Progenitor cell of endocrine pancreas (in vitro differentiated cells): ENCODE measurements around the gene MMEL1. TPM values are rescaled to one million over a fixed set of nuclear protein-coding genes. Genes with fewer than 3 reads are reported as not detected.

Experiments used
- DNase-seq: peaks from one replicate; pipeline ENCODE4 v3.0.0; 2021; ENCODE audit warnings: low spot score; ENCODE audit not compliant: unreplicated experiment
- H3K27ac Mint-ChIP-seq: 2 replicates; pipeline ENCODE4 v1.8.0; 2021; ENCODE audit warnings: mild to moderate bottlenecking, moderate library complexity, mixed read lengths
- H3K27me3 Mint-ChIP-seq: 2 replicates; pipeline ENCODE4 v1.8.0; 2021; ENCODE audit warnings: mixed read lengths
- H3K36me3 Mint-ChIP-seq: 2 replicates; pipeline ENCODE4 v1.8.0; 2022; ENCODE audit warnings: mixed read lengths; ENCODE audit not compliant: insufficient read depth
- H3K4me1 Mint-ChIP-seq: 2 replicates; pipeline ENCODE4 v1.8.0; 2021; ENCODE audit warnings: low read depth, mixed read lengths
- H3K4me3 Mint-ChIP-seq: 2 replicates; pipeline ENCODE4 v1.8.0; 2021; ENCODE audit warnings: low read depth, mild to moderate bottlenecking, moderate library complexity, mixed read lengths
- H3K9me3 Mint-ChIP-seq: 2 replicates; pipeline ENCODE4 v1.8.0; 2021; ENCODE audit warnings: low read depth, mixed read lengths
- total RNA-seq: library from RNA; stranded (reverse); gene quantifications from 2 replicates; pipeline ENCODE4 v1.2.1, GENCODE V29; 2021
- TF ChIP-seq, protein P1 (sequence below): fragments of 200-600 bp; sonication (generic); IDR thresholded peaks from one replicate; pipeline ENCODE4 v1.5.0; 2021; ENCODE audit warnings: antibody characterized with exemption, mild to moderate bottlenecking; ENCODE audit not compliant: unreplicated experiment

Gene MMEL1
- total RNA-seq, 1 donor from 2014 or later = 0.93 TPM

DNA sequence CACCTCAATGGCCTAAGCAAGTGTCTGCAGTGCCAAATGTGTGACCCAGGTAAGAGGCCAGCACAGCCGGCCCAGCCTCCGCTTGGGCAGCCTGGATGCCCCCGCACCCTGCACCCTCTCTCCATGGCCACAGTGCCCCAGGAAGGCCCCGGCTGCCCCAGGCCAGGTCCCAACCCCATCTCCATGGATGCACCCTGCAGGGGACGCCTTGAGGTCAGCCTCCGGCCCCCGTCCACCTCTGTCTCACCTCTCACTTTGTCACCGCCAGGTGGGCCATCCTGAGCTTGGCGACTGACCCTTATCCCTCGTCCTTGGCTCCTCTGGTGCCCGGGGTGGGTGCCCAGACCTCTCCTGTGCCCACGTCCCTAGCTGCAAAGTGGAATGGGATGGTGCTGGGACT, 74.4 kb downstream of the MMEL1 start:
- no peak for DNase-seq
- TF ChIP-seq, protein P1, sequence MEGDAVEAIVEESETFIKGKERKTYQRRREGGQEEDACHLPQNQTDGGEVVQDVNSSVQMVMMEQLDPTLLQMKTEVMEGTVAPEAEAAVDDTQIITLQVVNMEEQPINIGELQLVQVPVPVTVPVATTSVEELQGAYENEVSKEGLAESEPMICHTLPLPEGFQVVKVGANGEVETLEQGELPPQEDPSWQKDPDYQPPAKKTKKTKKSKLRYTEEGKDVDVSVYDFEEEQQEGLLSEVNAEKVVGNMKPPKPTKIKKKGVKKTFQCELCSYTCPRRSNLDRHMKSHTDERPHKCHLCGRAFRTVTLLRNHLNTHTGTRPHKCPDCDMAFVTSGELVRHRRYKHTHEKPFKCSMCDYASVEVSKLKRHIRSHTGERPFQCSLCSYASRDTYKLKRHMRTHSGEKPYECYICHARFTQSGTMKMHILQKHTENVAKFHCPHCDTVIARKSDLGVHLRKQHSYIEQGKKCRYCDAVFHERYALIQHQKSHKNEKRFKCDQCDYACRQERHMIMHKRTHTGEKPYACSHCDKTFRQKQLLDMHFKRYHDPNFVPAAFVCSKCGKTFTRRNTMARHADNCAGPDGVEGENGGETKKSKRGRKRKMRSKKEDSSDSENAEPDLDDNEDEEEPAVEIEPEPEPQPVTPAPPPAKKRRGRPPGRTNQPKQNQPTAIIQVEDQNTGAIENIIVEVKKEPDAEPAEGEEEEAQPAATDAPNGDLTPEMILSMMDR = no peak
- Mint-ChIP-seq H3K27me3 (peaks cover 7% of the 10 kb centered on the region), H3K9me3 (no peaks in the 10 kb centered on the region), H3K27ac (no peak overlapping the region), H3K4me3 (no peak overlapping the region), H3K36me3 (no peaks in the 10 kb centered on the region), H3K4me1 (peaks cover 8% of the 10 kb centered on the region)

DNA sequence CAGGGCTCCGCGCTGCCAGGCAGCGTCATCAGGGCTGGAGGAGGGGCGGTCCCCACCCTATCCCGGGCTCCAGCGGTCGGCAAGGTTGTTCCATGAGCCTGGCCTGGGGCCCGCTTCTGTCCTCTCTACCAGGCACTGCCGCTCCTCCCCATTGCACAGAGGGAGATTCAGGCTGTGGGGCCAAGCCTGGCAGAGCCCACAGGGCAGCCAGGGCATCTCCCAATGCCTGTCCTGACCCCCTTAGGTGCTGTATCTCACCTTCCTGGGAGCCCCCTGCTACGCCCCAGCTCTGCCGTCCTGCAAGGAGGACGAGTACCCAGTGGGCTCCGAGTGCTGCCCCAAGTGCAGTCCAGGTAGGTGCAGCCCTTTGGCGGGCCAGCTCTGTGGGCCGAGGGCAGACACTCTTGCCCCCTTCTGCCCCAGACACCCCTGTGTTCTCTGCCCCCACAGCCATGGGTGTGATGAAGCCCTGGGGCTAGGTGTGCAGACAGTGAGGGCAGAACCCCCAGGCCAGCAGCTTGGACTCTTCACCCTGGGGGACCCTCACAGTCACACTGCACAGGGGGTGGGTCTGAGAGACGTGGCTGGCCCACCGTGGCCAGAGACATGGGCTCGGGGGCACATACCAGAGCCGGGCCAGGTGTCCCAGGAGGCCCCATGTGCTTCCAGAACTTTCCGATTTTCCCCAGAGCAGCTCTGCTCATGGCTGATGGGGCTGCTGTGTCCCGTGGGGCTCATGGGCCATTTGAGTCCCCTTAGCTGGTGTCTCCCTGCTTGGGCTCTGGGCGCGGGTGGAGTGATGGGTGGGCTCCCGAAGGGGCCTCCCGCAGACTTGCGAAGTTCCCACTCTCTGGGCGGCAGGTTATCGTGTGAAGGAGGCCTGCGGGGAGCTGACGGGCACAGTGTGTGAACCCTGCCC, 75.1 kb downstream of the MMEL1 start:
- H3K4me3 Mint-ChIP-seq = no peak overlapping the region
- peaks cover 7% of the 10 kb centered on the region for H3K27me3 Mint-ChIP-seq
- H3K36me3 Mint-ChIP-seq = no peaks in the 10 kb centered on the region
- H3K27ac Mint-ChIP-seq = no peak overlapping the region
- DNase-seq = no peak
- peaks cover 6% of the 10 kb centered on the region for H3K4me1 Mint-ChIP-seq
- H3K9me3 Mint-ChIP-seq = no peaks in the 10 kb centered on the region
- TF ChIP-seq, protein P1 = no peak

DNA sequence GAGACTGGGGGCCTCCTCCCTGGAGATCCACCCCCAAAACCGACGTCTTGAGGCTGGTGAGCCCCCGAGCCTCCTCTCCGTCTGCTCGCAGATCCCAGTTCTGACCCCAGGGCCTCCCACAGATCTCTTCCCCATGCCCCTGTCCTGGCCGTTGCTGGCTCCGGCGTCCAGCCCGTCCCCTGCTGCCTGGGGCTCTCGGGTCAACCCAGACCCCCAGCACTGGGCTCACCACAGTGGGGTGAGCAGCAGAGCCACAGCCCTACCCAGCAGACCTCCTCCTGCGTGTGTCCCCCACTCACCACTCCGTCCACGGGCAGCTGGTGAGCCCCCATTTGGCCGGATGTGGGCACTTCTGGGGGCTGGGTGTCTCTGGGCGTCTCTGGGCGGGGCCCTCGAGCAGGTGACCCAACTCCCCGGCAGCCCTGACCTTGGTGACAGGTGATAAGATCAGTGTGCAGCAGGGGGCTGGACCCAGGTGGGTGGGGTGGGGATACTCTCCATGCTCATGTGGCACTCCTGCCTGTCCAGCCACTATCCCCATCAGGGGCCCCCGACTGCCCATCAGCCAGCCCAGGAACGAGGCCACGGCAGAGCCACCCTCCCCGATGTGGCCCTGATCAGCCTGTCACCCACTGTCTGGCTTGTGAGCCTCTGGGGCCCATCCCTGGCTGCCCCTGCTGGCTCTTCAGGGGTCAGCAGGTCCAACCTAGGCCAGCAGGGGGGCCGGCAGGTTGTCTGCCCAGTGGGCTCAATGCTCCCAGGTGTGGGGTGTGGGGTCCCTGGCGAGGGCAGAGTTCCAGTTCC, 75.9 kb downstream of the MMEL1 start:
- TF ChIP-seq, protein P1 = peak; percentile 34
- DNase-seq = no peak
- peak overlapping the region; percentile 4 for H3K27ac Mint-ChIP-seq
- H3K27me3 Mint-ChIP-seq = peaks cover 7% of the 10 kb centered on the region
- H3K36me3 Mint-ChIP-seq = no peaks in the 10 kb centered on the region
- no peaks in the 10 kb centered on the region for H3K9me3 Mint-ChIP-seq
- no peak overlapping the region for H3K4me3 Mint-ChIP-seq
- H3K4me1 Mint-ChIP-seq = peaks cover 4% of the 10 kb centered on the region

DNA sequence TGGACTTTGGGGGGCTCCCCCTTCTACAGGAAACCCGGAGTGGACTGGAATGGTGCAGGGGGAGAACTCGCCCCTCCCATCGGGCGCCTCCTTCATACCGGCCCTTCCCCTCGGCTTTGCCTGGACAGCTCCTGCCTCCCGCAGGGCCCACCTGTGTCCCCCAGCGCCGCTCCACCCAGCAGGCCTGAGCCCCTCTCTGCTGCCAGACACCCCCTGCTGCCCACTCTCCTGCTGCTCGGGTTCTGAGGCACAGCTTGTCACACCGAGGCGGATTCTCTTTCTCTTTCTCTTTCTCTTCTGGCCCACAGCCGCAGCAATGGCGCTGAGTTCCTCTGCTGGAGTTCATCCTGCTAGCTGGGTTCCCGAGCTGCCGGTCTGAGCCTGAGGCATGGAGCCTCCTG, 76.5 kb downstream of the MMEL1 start, which contains the start of gene TNFRSF14:
Gene TNFRSF14, plus strand, starts transcription at position 95 of the 401 bp plus-strand sequence. Its CDS starts 294 bp downstream, at position 389.
- H3K4me1 Mint-ChIP-seq = peaks cover 4% of the 10 kb centered on the region
- no peak within 1 kb of the TSS for H3K4me3 Mint-ChIP-seq
- DNase-seq = no peak
- peak within 1 kb of the TSS; percentile 4 for H3K27ac Mint-ChIP-seq
- peaks cover 5% of the 10 kb centered on the region for H3K27me3 Mint-ChIP-seq
- TF ChIP-seq, protein P1 = no peak
- H3K9me3 Mint-ChIP-seq = no peaks in the 10 kb centered on the region
- no peaks in the 10 kb centered on the region for H3K36me3 Mint-ChIP-seq

DNA sequence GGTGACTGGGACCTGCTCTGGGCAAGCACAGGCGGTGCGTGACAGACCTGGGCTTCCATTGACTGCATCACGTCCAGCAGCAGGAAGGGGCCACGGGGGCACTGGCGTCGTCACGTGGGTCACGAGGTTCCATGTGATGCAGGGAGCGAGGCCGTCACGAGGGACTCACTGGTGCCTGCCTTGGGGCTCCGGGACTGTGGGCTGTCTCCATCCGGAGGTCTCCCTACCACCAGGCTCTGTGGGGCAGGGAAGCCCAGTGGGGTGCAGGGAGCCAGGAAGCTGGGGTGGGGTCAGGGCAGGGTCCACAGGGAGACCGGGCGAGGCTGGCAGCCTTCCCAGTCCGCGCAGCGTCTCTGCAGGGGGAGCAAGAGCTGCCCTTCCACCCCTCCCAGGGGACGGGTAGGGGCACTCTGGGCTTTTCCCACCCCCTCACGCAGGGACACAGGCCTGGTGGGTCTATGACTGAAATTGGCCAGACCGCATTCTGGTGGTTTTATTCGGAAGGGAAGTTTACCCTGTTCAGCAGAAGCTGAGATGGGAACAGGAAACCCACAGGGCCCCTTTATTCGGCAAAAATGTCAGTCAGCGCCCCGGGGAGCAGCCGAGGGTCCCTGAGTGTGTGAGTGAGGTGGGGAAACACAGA, 77.1 kb downstream of the MMEL1 start:
- Mint-ChIP-seq H3K27me3 (peaks cover 3% of the 10 kb centered on the region), H3K27ac (no peak overlapping the region), H3K4me3 (no peak overlapping the region), H3K4me1 (peaks cover 4% of the 10 kb centered on the region), H3K9me3 (no peaks in the 10 kb centered on the region), H3K36me3 (no peaks in the 10 kb centered on the region)
- TF ChIP-seq, protein P1 = no peak
- DNase-seq = no peak
